Measurements from ENCODE around the gene GPR180.

GPR180 gene

DNA sequence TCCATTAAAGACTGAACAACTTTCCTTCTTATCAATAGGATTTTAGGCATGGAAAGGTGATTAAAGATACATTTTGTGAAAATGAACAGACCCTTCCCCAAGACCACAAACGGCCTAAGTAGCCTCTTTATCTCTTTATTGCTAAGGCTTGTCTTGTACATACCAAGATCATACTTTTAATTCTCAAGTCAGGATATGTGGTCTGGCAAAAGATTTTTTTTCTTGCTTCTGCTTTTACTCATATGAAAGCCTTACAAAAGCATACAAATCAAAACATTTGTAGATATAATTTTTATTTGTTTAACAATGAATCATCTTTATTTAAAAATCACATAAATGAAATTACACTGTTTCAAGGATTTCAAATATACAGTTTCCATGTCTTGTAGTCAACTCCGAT is 41.5 kb upstream of the GPR180 start:
- TF ChIP-seq POLR2AphosphoS5 (IDR thresholded peaks at IDR 0.05; ENCODE audit: borderline replicate concordance, low read depth, low read length) (no peak), EZH2 (IDR thresholded peaks at IDR 0.05) (no peak), FOXP2 (optimal IDR thresholded peaks at IDR 0.05; ENCODE audit: control extremely low read depth, extremely low read length, insufficient read depth) (no peak)
- Histone ChIP-seq H3K9me3 (ENCODE audit: low read depth, low read length) (no peaks in the 10 kb centered on the region), H3K27ac (no peak overlapping the region)

DNA sequence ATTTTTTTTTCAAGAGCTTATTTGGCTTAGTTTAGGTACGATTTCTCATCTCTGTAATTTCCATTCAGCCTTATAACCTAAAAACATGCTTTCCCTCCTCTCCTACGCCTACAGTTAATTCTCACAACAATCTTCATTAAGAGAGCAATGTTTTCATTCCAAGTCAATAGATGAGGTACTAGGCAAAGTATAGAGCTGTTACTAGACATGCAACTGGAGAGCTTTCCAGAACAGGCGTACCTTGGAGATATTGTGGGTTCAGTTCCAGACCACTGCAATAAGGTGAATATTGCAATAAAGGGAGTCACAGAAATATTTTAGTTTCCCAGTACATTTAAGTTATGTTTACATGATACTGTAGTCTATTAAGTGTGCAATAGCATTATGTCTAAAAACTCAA is 40.5 kb upstream of the GPR180 start:
- Histone ChIP-seq H3K9ac (ENCODE audit: insufficient read length) (no peak overlapping the region), H3K4me3 (no peak overlapping the region), H3K9me3 (ENCODE audit: low read depth, low read length) (no peaks in the 10 kb centered on the region), H3K36me3 (ENCODE audit: insufficient read depth, low read length) (peaks cover 4% of the 10 kb centered on the region; the same call in 1 of the 2 replicates), H3K27ac (no peak overlapping the region)
- TF ChIP-seq EZH2 (IDR thresholded peaks at IDR 0.05) (no peak), POLR2AphosphoS5 (IDR thresholded peaks at IDR 0.05; ENCODE audit: borderline replicate concordance, low read depth, low read length) (no peak), FOXP2 (optimal IDR thresholded peaks at IDR 0.05; ENCODE audit: control extremely low read depth, extremely low read length, insufficient read depth) (no peak)
- no peak for DNase-seq (ENCODE audit: low read depth, low spot score)

More for the DNA sequence above, 41.5 kb upstream of the GPR180 start:
- peaks cover 4% of the 10 kb centered on the region; the same call in 1 of the 2 replicates for H3K36me3 ChIP-seq (ENCODE audit: insufficient read depth, low read length)
- no peak overlapping the region for H3K9ac ChIP-seq (ENCODE audit: insufficient read length)
- no peak for DNase-seq (ENCODE audit: low read depth, low spot score)
- H3K4me3 ChIP-seq = no peak overlapping the region

DNA sequence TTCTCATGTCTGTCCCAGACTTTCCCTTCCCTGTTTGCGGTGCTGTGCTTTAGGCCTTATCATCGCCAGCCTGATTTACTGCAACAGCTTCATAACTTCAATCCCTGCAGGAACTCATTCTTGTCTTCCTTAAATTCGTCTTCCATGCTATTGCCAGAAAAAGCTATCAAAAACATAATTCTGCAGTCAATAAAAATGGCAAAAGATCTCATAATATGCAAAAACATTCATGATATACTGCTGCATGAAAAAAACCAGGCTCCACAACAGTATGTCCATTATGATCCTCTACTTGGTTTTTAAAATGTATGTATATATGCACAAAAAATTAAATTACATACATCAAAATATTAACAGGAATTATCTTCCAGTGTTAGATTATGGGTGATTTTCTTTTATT is 34.1 kb upstream of the GPR180 start:
- TF ChIP-seq POLR2AphosphoS5 (IDR thresholded peaks at IDR 0.05; ENCODE audit: borderline replicate concordance, low read depth, low read length) (no peak), FOXP2 (optimal IDR thresholded peaks at IDR 0.05; ENCODE audit: control extremely low read depth, extremely low read length, insufficient read depth) (no peak), EZH2 (IDR thresholded peaks at IDR 0.05) (no peak)
- Histone ChIP-seq H3K9me3 (ENCODE audit: low read depth, low read length) (no peaks in the 10 kb centered on the region), H3K4me3 (no peak overlapping the region), H3K27ac (no peak overlapping the region), H3K36me3 (ENCODE audit: insufficient read depth, low read length) (peaks cover 35% of the 10 kb centered on the region), H3K9ac (ENCODE audit: insufficient read length) (no peak overlapping the region)
- DNase-seq (ENCODE audit: low read depth, low spot score) = no peak

DNA sequence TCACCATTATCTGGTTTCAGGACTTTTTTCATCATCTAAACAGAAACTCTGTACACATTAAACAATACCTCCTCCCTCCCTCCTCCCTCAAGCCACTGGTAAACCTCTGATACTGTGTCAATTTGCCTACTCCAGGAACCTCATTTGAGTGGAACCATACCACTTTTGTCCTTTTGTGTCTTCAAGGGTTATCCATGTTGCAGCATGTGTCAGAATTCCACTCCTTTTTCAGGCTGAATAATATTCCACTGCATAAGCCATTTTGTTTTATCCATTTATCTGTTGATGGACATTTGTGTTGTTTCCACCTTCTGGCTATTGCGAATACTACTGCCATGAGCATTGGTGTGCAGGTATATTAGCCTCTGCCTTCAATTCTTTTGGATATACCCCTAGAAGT is 33.2 kb upstream of the GPR180 start:
- DNase-seq (ENCODE audit: low read depth, low spot score) = no peak
- no peaks in the 10 kb centered on the region for H3K9me3 ChIP-seq (ENCODE audit: low read depth, low read length)
- H3K36me3 ChIP-seq (ENCODE audit: insufficient read depth, low read length) = peaks cover 39% of the 10 kb centered on the region
- TF ChIP-seq EZH2 (IDR thresholded peaks at IDR 0.05) = no peak
- no peak for TF ChIP-seq POLR2AphosphoS5 (IDR thresholded peaks at IDR 0.05; ENCODE audit: borderline replicate concordance, low read depth, low read length)
- TF ChIP-seq FOXP2 (optimal IDR thresholded peaks at IDR 0.05; ENCODE audit: control extremely low read depth, extremely low read length, insufficient read depth) = no peak
- no peak overlapping the region for H3K4me3 ChIP-seq
- H3K9ac ChIP-seq (ENCODE audit: insufficient read length) = no peak overlapping the region
- H3K27ac ChIP-seq = no peak overlapping the region

DNA sequence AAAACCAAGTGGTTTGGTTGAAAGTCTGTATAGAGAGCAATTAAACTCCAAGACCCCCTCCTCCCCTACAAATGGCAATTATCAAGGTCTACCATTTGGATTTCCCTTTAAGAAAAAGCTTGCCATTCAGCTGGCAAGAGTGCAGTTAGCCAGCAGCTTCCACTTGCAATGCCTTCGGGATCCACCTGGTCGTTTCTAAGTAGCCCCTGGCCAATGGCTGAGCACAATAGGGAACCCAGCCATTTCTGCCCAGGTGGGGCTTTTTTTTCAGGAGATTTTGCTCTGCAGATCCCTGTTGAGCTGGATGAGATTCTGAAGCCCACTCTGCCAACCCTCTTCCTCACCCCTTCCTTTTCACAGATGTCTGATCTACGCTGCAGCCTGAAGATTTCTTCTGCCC is 32.0 kb upstream of the GPR180 start:
- H3K9me3 ChIP-seq (ENCODE audit: low read depth, low read length) = no peaks in the 10 kb centered on the region
- no peak for DNase-seq (ENCODE audit: low read depth, low spot score)
- TF ChIP-seq EZH2 (IDR thresholded peaks at IDR 0.05) (no peak), FOXP2 (optimal IDR thresholded peaks at IDR 0.05; ENCODE audit: control extremely low read depth, extremely low read length, insufficient read depth) (no peak), POLR2AphosphoS5 (IDR thresholded peaks at IDR 0.05; ENCODE audit: borderline replicate concordance, low read depth, low read length) (no peak)
- peaks cover 49% of the 10 kb centered on the region for H3K36me3 ChIP-seq (ENCODE audit: insufficient read depth, low read length)
- no peak overlapping the region for H3K27ac ChIP-seq
- no peak overlapping the region for H3K4me3 ChIP-seq
- H3K9ac ChIP-seq (ENCODE audit: insufficient read length) = no peak overlapping the region

DNA sequence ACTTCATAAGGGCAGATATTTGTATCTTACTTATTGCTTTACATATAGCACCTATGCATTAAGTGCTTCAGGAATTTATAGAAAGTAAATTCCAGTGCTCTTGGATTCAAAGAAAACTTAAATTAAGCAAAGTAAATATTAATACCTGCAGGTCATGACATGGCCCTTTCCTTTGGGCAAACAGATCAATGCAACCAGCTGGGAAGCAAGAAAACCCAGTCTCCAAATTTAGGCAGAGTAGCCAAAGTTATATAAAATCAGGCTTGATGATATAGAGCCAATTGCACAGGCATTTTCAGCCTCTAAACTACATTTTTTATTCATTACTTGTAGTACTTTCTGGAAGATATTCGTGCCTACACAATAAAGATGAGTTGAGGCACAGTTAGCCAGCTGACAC is 22.6 kb upstream of the GPR180 start:
- Histone ChIP-seq H3K27ac (no peak overlapping the region), H3K36me3 (ENCODE audit: insufficient read depth, low read length) (peaks cover 80% of the 10 kb centered on the region), H3K4me3 (no peak overlapping the region), H3K9ac (ENCODE audit: insufficient read length) (no peak overlapping the region), H3K9me3 (ENCODE audit: low read depth, low read length) (no peaks in the 10 kb centered on the region)
- DNase-seq (ENCODE audit: low read depth, low spot score) = no peak
- TF ChIP-seq FOXP2 (optimal IDR thresholded peaks at IDR 0.05; ENCODE audit: control extremely low read depth, extremely low read length, insufficient read depth) = no peak
- no peak for TF ChIP-seq POLR2AphosphoS5 (IDR thresholded peaks at IDR 0.05; ENCODE audit: borderline replicate concordance, low read depth, low read length)
- TF ChIP-seq EZH2 (IDR thresholded peaks at IDR 0.05) = no peak

DNA sequence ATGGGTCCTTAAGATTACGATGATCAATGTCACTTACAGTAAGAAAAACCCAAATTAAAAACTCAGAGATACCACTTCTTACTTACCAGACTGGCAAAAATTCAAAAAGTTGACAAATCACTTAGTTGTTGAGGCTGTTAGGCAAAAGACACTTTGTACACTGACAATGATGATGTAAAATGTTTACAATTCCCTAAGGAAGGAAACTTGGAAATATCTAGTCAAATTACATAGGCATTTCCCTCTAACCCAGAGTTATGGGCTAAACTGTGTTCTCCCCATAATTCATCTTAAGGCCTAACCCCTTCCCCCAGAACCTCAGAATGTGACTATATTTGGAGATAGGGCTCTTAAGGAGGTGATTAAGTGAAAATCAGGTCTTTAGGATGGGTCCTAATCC is 17.7 kb upstream of the GPR180 start:
- no peak for TF ChIP-seq EZH2 (IDR thresholded peaks at IDR 0.05)
- no peak for TF ChIP-seq POLR2AphosphoS5 (IDR thresholded peaks at IDR 0.05; ENCODE audit: borderline replicate concordance, low read depth, low read length)
- Histone ChIP-seq H3K9me3 (ENCODE audit: low read depth, low read length) (no peaks in the 10 kb centered on the region), H3K4me3 (no peak overlapping the region), H3K27ac (no peak overlapping the region), H3K9ac (ENCODE audit: insufficient read length) (no peak overlapping the region), H3K36me3 (ENCODE audit: insufficient read depth, low read length) (peaks cover 77% of the 10 kb centered on the region)
- DNase-seq (ENCODE audit: low read depth, low spot score) = no peak

DNA sequence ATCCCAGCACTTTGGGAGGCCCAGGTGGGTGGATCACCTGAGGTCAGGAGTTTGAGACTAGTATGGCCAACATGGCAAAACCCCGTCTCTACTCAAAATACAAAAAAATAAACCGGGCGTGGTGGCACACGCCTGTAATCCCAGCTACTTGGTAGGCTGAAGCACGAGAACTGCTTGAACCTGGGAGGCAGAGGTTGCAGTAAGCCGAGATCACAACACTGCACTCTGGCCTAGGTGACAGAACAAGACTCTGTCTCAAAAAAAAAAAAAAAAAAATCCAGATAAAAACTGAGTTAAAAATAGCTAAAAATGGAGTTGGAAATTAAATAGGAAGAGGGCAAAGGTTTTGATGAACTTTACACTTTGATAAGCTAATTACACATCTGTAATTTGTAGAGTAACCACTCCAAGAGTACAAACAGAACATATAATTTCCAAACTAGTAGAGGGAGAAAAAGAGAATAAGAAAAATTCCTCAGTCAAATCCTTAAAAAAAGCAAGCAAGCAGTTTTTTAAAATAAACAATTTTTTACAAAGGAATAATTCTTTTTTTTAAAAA is 16.0 kb upstream of the GPR180 start:
- H3K27ac ChIP-seq = no peak overlapping the region
- DNase-seq (ENCODE audit: low read depth, low spot score) = no peak

DNA sequence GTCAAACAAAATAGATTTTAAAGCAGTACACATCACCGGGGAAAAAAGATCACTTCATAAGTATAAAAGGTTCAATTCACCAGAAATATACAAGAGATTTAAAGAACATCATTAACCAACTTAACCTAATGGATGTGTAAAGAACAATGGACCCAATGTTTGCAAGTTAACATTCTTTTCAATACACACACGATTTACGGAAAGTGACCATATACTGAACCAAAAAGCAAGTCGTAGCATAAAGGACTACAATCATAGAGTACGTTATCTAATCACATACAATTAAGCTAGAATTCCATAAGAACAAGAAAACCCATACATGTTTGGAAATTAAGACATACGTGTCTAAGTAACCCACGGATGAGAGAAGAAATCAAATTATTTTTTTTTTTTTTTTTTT is 15.3 kb upstream of the GPR180 start:
- TF ChIP-seq EZH2 (IDR thresholded peaks at IDR 0.05) (no peak), FOXP2 (optimal IDR thresholded peaks at IDR 0.05; ENCODE audit: control extremely low read depth, extremely low read length, insufficient read depth) (no peak), POLR2AphosphoS5 (IDR thresholded peaks at IDR 0.05; ENCODE audit: borderline replicate concordance, low read depth, low read length) (no peak)
- H3K4me3 ChIP-seq = no peak overlapping the region
- no peaks in the 10 kb centered on the region for H3K9me3 ChIP-seq (ENCODE audit: low read depth, low read length)
- DNase-seq (ENCODE audit: low read depth, low spot score) = no peak
- peaks cover 73% of the 10 kb centered on the region for H3K36me3 ChIP-seq (ENCODE audit: insufficient read depth, low read length)
- H3K27ac ChIP-seq = no peak overlapping the region
- no peak overlapping the region for H3K9ac ChIP-seq (ENCODE audit: insufficient read length)

More for the DNA sequence above, 16.0 kb upstream of the GPR180 start:
- no peak for TF ChIP-seq FOXP2 (optimal IDR thresholded peaks at IDR 0.05; ENCODE audit: control extremely low read depth, extremely low read length, insufficient read depth)
- TF ChIP-seq POLR2AphosphoS5 (IDR thresholded peaks at IDR 0.05; ENCODE audit: borderline replicate concordance, low read depth, low read length) = no peak
- TF ChIP-seq EZH2 (IDR thresholded peaks at IDR 0.05) = no peak
- Histone ChIP-seq H3K9ac (ENCODE audit: insufficient read length) (no peak overlapping the region), H3K36me3 (ENCODE audit: insufficient read depth, low read length) (peaks cover 71% of the 10 kb centered on the region), H3K4me3 (no peak overlapping the region), H3K9me3 (ENCODE audit: low read depth, low read length) (no peaks in the 10 kb centered on the region)
